ENCODE measurements around the gene TRIM67. TPM values are rescaled to one million over a fixed set of nuclear protein-coding genes. Genes with fewer than 3 reads are reported as not detected.
A peak's percentile ranks its signal among the peaks of the same experiment; 100 is the strongest.

Gene TRIM67
- total RNA-seq, 1 donor from 2014 or later: not detected

DNA sequence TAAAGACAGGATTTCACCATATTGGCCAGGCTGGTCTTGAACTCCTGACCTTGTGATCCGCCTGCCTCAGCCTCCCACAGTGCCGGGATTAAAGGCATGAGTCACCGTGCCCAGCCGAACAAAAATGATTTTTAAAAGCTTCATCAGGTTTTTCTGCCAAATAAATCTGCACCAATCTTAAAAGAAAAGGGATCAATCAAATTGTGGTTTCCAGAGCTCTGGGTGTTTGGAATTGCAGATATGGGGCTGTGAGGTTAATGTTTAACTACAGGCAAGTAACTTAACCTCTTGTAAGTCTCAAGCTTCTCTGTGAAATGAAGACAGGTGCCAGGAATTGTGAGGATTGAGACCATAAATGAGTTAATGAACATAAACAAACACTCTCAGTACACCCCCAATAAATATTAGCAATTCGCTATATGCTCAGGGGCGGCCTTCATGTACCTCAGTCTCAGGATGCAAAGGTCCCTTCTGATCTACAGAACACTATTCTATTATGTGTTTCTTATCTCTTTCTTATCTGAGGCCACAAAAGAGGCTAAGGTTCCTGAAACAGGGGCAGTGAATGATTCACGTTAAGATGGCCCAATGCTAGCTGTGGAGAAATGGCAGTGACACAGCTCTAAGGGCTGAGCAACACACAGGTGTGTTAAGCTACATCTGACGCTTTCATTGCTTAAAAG is 72.0 kb downstream of the TRIM67 start:
- no peak overlapping the region for H3K27ac ChIP-seq
- H3K36me3 ChIP-seq: peaks cover 23% of the 10 kb centered on the region
- TF ChIP-seq, protein P1, sequence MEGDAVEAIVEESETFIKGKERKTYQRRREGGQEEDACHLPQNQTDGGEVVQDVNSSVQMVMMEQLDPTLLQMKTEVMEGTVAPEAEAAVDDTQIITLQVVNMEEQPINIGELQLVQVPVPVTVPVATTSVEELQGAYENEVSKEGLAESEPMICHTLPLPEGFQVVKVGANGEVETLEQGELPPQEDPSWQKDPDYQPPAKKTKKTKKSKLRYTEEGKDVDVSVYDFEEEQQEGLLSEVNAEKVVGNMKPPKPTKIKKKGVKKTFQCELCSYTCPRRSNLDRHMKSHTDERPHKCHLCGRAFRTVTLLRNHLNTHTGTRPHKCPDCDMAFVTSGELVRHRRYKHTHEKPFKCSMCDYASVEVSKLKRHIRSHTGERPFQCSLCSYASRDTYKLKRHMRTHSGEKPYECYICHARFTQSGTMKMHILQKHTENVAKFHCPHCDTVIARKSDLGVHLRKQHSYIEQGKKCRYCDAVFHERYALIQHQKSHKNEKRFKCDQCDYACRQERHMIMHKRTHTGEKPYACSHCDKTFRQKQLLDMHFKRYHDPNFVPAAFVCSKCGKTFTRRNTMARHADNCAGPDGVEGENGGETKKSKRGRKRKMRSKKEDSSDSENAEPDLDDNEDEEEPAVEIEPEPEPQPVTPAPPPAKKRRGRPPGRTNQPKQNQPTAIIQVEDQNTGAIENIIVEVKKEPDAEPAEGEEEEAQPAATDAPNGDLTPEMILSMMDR (IDR thresholded peaks at IDR 0.05): no peak
- DNase-seq (no peak), ATAC-seq (peak; percentile 57)
- no peaks in the 10 kb centered on the region for H3K27me3 ChIP-seq
- peaks cover 6% of the 10 kb centered on the region for H3K4me1 ChIP-seq
- H3K9me3 ChIP-seq: no peaks in the 10 kb centered on the region
- H3K4me3 ChIP-seq: no peak overlapping the region
- intact Hi-C loops (cut with DNase I): no loop called here

DNA sequence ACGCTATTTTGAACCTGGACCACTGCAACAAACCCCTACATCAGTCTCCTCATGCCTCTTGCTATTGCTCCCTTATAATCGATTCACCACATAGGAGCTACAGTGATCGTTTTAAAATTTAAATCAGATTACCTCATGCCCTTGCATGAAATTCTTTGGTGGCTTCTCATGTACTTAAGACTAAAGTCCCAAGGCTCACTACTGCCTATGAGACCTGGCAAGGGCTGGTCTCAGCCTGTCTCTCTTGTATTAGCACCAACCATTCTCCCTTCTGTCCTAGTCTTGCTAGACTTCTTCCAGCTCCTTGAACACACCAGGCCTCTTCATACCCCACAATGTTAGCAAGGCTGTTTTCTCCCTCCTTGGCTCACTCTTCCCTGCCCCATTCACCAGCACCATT is 72.6 kb downstream of the TRIM67 start:
- TF ChIP-seq, protein P1 (IDR thresholded peaks at IDR 0.05): no peak
- Histone ChIP-seq H3K9me3 (no peaks in the 10 kb centered on the region), H3K36me3 (peaks cover 24% of the 10 kb centered on the region), H3K4me3 (no peak overlapping the region), H3K4me1 (peaks cover 9% of the 10 kb centered on the region), H3K27ac (no peak overlapping the region), H3K27me3 (no peaks in the 10 kb centered on the region)
- intact Hi-C loops (cut with DNase I): no loop called here
- DNase-seq (no peak), ATAC-seq (no peak)

DNA sequence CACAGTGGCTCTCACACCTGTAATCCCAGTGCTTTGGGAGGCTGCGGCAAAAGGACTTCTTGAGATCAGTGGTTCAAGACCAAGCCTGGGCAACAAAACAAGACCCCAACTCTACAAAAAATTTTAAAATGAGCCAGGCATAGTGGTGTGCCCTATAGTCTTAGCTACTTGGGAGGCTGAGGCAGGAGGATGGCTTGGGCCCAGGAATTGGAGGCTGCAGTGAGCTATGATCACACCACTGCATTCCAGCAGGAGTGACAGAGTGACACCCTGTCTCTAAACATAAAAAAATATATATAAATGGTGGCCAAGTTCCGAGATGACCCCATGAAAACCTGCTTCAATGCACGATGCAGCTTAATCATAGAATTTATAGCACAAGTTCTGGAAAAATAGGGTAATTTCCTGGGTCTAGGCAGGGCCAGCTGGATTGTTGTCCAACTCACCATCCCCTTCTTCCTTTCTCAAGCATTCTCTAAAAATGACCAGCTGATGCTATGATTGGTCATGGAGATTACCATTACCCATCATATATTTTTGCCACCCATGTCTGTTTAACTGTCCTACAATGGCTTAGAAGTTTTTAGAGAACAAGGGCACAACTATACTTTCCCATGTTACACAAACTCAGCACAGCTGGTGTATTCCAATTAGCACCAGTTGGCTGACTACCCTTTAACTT is 73.8 kb downstream of the TRIM67 start:
- intact Hi-C loops (cut with DNase I): no loop called here
- no peaks in the 10 kb centered on the region for H3K9me3 ChIP-seq
- ATAC-seq: no peak
- H3K27ac ChIP-seq: no peak overlapping the region
- H3K4me1 ChIP-seq: peaks cover 17% of the 10 kb centered on the region
- no peak for DNase-seq
- no peak overlapping the region for H3K4me3 ChIP-seq
- H3K27me3 ChIP-seq: no peaks in the 10 kb centered on the region
- peaks cover 24% of the 10 kb centered on the region for H3K36me3 ChIP-seq
- TF ChIP-seq, protein P1 (IDR thresholded peaks at IDR 0.05): no peak

DNA sequence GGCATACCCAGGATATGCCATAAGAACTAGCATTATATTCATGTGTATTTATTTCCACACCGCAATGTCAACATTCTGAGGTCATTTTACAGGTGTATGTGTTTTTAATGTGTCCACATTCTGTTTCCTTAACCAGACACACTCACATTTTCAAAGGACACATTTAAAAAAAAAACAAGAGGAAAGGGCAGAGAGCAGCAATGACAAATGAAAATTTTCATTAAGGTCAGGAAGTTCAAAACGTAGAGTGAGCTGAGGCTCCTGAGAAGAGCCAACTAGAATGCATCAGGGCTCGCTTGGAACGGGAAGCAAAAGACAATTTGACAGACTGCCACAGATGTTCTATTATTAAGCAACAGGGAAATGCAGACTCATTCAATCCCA is 74.3 kb downstream of the TRIM67 start:
- no peak for DNase-seq
- Histone ChIP-seq H3K9me3 (no peaks in the 10 kb centered on the region), H3K4me1 (peaks cover 17% of the 10 kb centered on the region), H3K4me3 (no peak overlapping the region), H3K36me3 (peaks cover 24% of the 10 kb centered on the region), H3K27ac (no peak overlapping the region), H3K27me3 (no peaks in the 10 kb centered on the region)
- ATAC-seq: no peak
- TF ChIP-seq, protein P1 (IDR thresholded peaks at IDR 0.05): no peak
- intact Hi-C loops (cut with DNase I): no loop called here

DNA sequence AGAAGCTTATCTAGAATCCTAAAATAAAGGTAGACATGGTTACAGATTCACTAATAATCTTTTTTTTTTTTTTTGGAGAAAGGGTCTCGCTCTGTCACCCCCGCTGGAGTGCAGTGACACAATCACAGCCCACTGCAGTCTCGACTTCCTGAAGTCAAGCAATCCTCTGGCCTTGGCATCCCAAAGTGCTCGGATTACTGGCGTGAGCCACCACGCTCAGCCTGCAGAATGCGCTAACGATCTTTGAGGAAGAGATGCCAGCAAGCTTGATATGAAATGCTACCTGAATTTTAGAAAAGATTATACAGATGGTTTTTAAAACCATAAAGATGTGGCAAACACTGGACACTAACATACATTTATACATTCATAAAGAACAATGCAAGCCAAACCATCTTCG is 75.1 kb downstream of the TRIM67 start:
- Histone ChIP-seq H3K27ac (no peak overlapping the region), H3K27me3 (no peaks in the 10 kb centered on the region), H3K9me3 (no peaks in the 10 kb centered on the region), H3K4me1 (peaks cover 17% of the 10 kb centered on the region), H3K36me3 (peaks cover 24% of the 10 kb centered on the region), H3K4me3 (no peak overlapping the region)
- TF ChIP-seq, protein P1 (IDR thresholded peaks at IDR 0.05): no peak
- intact Hi-C loops (cut with DNase I): no loop called here
- no peak for ATAC-seq
- no peak for DNase-seq

Measured in upper lobe of right lung (tissue), 1 donor.